HG03469 (cell line): ENCODE data around the gene TRIAP1.
"Not testable (repeated sequence)": the region's sequence is repeated elsewhere in the genome, so short reads cannot be mapped to it uniquely, and the experiment has no call there.

Experiments used
- ATAC-seq: cut with Tn5 transposase; IDR thresholded peaks from one replicate; pipeline ENCODE4 v1.9.1; 2021; ENCODE audit warnings: mild to moderate bottlenecking, moderate library complexity, moderate number of reproducible peaks; ENCODE audit not compliant: unreplicated experiment

TRIAP1 gene

GRCh38 chr12:120468821-120469449 lies 22.8 kb upstream of the TRIAP1 start:
- no peak for ATAC-seq

DNA sequence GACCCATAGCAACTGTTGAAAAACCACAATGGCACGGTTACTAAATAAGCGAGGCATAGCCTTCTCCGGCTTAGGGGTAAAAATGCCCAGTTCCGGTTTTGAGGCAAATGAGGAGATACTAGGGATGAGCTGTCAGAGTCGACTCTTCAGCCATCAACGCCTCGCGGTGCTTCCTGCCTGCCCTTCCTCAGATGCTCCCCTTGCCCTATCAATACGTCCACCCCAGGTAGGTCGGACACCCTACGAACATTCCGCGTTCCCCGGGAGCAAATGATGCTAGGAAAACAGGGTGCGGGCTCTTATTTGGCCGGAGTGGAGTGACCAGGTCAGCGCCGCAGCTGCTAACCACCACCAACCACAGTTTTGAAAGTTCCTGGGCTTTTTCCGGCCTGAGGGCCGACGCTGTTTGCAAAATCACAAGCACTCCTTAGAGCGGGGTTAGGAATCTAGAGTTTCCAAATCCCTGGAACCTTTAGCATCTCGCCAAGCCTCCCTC lies 22.2 kb upstream of the TRIAP1 start:
- no peak for ATAC-seq

DNA sequence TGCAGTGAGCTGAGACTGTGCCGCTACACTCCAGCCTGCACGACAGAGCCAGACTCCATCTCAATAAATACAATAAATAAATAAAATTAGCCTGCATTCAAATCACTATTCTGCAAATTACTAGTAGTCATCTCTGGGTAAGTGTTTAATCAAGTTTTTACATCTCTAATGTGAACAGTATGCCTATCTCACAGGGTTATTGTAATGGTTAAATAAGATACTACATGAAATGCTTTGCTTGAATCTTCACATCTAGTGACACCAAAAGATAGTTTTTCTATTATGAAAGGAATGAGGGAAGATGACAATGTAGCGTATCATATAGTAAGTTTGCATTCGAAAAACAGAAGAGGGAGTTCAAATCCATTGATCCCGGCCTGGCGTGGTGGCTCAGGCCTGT lies 21.3 kb upstream of the TRIAP1 start:
- ATAC-seq = no peak

GRCh38 chr12:120466560-120467315 lies 20.6 kb upstream of the TRIAP1 start:
- no peak for ATAC-seq

DNA sequence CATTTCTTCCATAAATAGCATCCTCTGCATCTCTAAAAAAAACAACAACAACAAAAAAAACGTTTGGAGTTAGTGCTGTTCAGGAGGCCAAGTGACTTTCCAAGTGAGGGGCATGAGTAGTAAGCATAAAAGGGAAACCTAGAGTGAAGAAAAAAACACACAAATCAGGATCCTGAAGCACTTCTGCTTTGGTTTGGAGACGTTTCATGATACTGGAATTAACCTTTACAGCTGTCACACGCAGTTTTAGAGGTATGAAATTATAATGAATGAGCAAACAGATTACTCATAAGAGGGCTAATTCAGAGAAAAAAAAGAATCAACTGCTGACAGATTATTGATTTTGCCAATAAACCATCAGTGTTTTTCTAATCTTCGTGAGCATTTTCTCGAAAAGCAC lies 19.6 kb upstream of the TRIAP1 start:
- ATAC-seq = no peak

- ATAC-seq = no peak
These were observed 17.5 kb upstream of the TRIAP1 start for GRCh38 chr12:120463712-120464111.

- no peak for ATAC-seq
These were observed 16.0 kb upstream of the TRIAP1 start for GRCh38 chr12:120462099-120462640.

- ATAC-seq = no peak
These were observed 14.0 kb upstream of the TRIAP1 start for GRCh38 chr12:120460157-120460556.

DNA sequence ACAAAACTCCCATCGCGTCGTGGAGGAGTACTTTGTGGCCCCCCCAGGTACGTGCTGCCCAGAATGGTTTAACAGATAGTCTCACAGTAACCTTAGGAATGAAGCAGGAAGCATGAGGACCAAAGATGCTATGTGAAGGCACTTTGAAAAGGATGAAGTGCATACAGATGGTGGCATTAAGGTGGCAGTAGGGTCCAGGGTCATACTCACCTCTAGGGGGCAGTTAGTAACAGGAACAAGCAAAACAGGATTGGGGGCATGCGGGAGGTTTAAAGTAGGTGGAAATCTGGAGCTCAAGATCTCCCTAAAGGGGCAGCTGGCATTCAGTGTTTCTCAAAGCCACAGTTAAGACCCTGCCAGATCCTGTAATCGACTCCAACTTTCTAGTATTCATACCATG lies 10.9 kb upstream of the TRIAP1 start:
- ATAC-seq = no peak

DNA sequence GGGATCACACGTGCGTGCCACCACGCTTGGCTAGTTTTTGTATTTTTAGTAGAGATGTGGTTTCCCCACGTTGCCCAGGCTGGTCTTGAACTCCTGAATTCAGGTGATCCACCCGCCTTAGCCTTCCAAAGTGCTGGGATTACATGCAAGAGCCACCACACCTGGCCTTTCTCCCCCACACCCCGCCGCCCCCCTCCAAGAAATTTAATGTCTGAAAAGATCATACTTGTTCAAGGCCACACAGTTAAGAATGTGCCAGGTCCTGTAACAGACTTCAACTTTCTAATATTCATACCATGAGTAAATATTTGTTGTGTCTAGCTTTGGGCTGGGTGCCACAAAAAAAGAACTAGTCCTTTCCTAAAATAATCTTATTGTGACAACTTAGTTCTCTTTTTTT lies 9.1 kb upstream of the TRIAP1 start:
- no peak for ATAC-seq

DNA sequence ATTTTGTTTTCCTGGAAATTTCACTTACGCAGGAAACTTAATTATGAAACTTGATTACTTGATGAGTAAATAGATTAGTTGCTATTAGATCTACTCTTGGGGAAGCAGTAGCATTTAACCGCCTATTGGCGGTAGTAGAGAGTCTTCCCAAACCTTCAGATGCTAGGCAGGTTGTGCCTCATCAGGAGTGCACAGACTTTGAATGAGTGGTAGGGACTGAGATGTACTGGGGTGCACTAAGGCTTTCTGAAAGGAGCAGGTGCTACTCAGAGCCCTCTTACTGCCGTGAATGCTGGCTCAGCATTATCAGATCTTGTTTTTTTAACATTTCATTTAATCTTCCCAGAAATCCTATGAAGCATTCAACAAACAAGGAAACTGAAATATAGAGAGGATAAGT lies 7.8 kb upstream of the TRIAP1 start:
- no peak for ATAC-seq

DNA sequence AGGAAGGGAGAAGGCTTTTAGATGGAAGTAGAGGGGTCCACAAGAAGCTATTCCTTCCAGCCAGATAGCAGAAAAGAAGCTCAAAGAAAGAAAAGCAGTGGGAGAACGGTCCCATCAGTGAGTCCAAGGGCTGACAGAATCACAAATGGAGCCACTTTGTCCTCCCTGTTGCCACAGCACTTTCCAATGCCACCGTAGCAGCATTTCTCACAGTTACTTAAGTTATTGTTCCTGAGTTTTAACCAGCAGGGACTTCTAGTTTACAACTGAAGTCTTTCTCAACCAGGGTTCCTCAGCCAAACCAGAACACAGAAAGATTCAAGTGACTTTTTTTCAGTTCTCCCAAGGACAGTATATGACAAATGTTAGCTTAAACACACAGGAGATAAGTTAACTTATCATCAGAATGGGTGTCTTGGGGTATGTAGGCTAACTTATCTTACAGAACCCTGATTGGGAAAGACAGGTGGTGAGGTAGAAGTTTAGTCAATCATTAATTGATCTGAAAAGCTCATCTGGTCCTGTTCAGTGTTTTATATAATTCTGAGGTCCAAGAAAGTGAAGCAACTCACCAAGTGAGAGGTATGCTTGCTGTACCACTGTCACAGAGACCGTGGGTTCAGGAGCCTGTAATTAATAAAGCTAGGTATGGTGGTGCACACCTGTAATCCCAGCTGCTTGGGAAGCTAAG lies 7.0 kb upstream of the TRIAP1 start:
- no peak for ATAC-seq

DNA sequence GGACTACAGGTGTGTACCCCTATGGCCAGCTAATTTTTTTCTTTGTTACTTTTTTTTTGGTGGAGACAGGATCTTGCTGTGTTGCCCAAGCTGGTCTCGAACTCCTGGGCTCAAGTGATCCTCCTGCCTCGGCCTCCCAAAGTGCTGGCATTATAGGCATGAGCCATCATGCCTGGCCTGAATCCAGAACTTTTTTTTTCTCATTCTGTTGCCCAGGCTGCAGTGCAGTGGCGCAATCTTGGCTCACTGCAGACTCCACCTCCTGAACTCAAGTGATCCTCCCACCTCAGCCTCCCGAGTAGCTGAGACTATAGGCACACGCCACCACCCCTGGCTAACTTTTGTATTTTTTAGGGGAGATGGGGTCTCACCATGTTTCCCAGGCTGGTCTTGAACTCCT lies 6.3 kb upstream of the TRIAP1 start:
- not testable (repeated sequence) for ATAC-seq

- ATAC-seq = no peak
These were observed 1.8 kb upstream of the TRIAP1 start for GRCh38 chr12:120447992-120448391.

DNA sequence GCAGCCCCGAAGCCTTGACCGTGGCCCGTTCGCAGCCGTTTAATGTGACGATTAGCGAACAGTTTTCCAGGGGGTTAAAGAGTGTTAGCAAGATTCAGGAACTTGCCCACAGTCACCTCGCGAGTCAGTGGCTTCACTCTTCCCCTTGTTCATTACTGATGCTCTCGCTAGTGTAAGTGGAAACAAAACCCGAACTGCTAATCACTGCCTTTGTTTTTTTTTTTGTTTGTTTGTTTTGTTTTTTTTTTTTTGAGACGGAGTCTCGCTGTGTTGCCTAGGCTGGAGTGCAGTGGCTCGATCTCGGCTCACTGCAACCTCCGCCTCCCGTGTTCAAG lies 627 bp upstream of the TRIAP1 start:
- ATAC-seq = not testable (repeated sequence)

DNA sequence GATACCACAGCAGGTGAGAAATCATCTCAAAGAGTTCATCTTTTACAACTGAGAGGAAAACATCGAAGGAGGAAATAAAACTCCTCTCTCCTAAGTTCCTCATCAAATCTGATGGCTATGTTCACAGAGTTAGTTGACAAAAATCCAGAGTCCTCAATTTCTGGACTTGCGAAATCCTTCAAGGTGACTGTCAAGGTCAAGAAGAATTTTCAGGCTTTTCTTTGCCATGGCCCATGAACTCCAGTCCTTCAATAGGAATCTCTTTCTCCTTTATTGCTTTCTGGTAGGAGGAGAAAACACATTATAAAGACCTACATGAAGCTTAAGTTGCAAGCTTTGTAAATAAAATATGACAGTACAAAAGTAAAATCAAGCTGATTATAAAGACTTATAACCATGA lies 1.5 kb downstream of the TRIAP1 start:
- no peak for ATAC-seq

DNA sequence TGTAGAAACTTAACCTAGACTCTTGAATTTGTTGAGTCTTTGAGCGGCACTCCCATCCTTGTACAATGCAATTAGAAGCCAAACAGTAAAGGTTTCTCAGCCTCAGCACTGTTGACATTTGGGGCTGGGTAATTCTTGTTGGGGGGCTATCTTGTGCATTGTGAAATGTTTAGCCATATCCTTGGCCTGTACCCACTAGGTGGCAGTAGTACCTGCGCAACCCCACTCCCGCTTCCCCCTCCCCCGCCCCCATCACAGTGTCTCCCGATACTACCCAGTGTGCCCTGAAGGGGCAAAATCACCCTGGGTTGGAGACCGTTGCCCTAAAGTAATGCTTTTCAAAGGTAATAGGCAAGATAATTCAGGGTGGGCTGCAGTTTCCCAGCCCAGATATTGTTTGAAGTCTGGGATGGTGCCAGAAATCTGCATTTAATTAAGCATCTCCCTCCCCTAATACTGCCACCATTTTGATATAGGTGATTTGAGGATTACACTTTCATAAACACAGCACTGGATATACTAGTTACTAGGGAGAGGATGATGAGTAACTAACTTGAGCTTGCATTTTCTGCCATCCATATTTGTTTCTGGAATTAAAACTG lies 6.4 kb downstream of the TRIAP1 start:
- no peak for ATAC-seq

DNA sequence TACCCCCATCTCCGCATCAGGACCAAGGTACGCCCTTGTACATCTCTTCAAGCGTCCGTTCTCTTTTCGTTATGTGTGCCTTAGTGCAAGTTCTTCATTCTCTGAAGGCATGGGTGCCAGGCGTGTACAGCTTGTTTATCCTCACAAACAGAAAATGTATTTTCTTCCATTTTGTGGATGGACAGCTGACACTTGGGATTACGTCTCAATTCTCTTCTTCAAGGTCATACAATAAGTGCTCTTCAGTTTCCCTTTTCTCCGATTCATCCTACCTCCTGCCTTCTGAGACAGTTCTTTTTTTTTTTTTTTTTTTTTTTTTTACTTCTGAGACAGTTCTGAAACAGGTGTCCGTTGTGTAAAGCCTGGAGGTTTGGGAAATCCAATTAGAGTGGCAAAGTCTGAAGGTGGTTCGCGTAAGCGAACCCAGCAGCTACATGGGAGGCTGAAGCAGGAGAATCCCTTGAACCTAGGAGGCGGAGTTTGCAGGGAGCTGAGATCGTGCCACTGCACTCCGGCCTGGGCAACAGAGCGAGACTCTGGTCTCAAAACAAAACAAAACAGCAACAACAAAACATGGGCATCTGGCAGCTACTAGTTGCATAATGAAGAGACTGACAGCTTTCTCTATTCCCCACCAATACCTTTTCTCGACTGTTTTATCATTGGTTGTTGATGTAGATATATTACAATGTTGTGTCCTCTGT lies 7.5 kb downstream of the TRIAP1 start:
- ATAC-seq = no peak

DNA sequence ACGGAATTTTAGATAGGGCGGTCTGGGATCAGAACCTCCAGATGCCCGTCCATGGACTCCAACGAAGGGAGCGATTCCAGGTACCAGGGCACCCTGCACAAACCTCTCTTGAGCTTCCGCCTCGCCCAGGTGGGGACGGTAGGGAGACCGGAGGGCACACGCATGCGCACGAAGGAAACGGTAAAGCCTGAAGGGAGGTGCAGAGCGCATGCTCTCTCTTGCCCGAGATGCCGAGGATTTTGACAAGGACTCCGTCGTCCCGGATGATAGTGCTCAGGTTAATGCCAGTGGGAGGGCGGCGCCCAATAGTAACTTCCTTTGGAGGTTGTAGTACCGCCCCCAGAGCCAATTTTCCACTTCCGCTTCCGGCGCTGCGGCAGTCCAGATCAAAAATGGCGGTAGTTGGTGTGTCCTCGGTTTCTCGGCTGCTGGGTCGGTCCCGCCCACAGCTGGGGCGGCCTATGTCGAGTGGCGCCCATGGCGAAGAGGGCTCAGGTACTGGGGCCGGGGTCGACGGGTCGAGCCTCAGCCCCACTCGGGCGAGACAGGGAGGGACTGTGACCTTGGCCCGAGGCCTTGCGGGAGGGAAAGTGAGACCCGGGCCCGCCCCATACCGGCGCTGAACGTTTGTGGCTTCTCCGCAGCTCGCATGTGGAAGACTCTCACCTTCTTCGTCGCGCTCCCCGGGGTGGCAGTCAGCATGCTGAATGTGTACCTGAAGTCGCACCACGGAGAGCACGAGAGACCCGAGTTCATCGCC lies 8.3 kb downstream of the TRIAP1 start, which contains the start of gene COX6A1:
Gene COX6A1, plus strand, starts transcription at position 379 of the 760 bp plus-strand sequence. Its CDS starts 14 bp downstream, at position 393.
- peak; percentile 96 for ATAC-seq
